ENCODE data around the gene NFAM1.

- no peak for TF ChIP-seq CTCF (IDR thresholded peaks at IDR 0.05)
- TF ChIP-seq EZH2 (IDR thresholded peaks at IDR 0.05), result no peak
These were observed 11.3 kb upstream of the NFAM1 start for GRCh38 chr22:42443240-42444076.

All from neural progenitor cell (in vitro differentiated cells).